SH-SY5Y (cell line): ENCODE results near the gene NDUFB5.

Experiments used
- GATA2 ChIP-seq: IDR thresholded peaks from 2 replicates; pipeline ENCODE4 v1.6.1; 2011; ENCODE audit warnings: mild to moderate bottlenecking, low read depth, low read length
- GATA3 ChIP-seq: IDR thresholded peaks from 2 replicates; pipeline ENCODE4 v1.6.1; 2011; ENCODE audit warnings: low read depth, mild to moderate bottlenecking, low read length, moderate library complexity

NDUFB5 gene

DNA sequence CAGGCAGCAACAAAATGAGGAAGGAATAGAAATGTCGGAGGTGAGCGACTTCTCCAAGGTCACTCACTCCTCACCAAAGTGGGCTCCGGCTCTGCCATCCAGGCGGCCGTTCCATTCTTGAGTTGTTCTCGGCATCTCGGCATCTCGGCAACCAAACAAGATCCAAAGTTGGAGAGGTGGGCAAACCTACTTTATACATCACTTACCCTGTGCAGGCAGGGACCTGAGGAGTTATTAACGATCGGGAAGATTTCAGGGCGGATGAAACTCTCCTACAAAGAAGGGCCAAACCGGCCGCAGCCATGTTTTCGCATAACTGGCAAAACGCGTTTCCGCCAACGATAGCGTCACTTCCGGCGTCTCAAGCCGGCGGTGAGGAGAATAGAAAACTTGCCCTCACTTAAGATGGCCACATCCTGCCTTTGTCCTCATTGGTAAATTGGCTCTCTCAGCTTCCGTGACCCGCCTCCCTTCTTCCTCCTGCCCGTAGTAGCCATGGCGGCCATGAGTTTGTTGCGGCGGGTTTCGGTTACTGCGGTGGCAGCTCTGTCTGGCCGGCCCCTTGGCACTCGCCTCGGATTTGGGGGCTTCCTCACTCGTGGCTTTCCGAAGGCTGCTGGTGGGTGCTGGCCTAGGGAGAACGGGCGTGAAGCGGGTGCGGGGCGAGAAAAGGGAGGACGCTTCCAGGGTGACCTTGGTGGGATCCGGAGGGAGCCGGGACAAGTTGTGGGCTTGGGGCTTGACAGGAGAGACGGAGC is at the start of gene NDUFB5, which contains the start of gene MRPL47:
Gene NDUFB5 (plus strand): TSS at position 474 of the 758 bp plus-strand sequence. CDS start 22 bp downstream, at position 496.
Gene MRPL47 (minus strand): TSS at position 318 of the 758 bp plus-strand sequence. CDS start 14 bp downstream, at position 304.
- TF ChIP-seq GATA3 (no peak), GATA2 (no peak)

DNA sequence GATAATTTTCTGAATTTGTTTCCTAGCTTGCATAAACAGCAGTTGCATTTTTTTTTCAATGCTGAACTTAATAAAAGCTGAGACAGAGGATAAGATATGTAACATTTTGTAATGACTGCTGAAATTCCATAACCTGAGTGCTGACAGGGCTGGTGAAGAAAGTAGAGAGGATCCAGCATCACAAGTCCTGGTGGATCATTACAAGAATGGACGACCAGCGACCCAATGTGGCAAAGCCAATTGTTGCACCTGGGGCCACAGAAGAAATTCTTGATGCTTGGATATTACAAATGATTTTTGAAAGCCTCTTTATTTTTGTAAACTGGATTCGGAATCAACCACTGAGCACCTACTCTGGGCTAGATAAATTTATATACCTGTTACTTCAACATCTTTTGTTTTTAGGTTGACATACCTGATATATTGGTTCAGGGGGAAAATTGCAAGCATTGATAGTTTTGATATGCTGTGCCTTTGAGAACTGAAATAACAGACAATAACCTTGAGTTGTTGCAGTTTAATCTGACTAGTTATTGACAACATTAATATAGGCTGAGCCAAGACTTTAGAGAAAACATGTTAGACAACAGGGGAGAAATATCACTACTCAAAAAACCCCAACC is 45.7 kb upstream of the NDUFB5 start:
- no peak for TF ChIP-seq GATA2
- no peak for TF ChIP-seq GATA3

GRCh38 chr3:179560791-179561190 is 43.8 kb upstream of the NDUFB5 start:
- TF ChIP-seq GATA2, result no peak

GRCh38 chr3:179562591-179563270 is 41.9 kb upstream of the NDUFB5 start, which contains the start of gene ACTL6A:
Gene ACTL6A, plus strand, starts transcription at chr3:179562926. Its CDS starts 167 bp downstream, at chr3:179563093.
- no peak for TF ChIP-seq GATA2
- no peak for TF ChIP-seq GATA3

DNA sequence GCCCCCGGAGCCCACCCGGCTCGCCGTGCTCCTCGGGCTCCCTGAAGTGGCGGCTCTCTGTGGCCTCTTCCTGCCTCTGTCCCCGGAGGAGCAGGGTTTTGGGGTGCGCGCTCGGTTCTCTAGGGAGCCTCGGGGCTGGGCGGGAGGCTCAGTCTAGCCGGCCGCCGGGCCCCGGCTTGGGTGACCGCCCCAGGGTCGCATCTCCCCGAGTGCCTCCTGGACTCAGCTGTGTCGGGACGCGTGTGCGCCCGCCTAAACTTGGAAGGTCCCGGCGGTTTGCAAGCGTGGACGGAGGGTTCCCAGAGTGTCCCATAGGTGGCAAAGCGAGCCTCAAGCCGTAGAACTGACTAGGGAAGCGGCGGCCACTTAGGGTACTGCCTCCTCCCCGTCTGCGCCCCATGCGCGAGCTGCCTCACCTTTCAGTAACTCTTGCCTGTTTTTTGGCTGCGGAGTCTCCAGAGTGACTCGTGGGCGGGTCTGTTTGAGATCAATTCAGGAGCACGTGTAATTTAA is 41.3 kb upstream of the NDUFB5 start:
- no peak for TF ChIP-seq GATA3
- TF ChIP-seq GATA2, result no peak

GRCh38 chr3:179565496-179565895 is 39.1 kb upstream of the NDUFB5 start:
- TF ChIP-seq GATA2, result no peak
- no peak for TF ChIP-seq GATA3

GRCh38 chr3:179580992-179581391 is 23.6 kb upstream of the NDUFB5 start:
- TF ChIP-seq GATA3 (no peak), GATA2 (no peak)

DNA sequence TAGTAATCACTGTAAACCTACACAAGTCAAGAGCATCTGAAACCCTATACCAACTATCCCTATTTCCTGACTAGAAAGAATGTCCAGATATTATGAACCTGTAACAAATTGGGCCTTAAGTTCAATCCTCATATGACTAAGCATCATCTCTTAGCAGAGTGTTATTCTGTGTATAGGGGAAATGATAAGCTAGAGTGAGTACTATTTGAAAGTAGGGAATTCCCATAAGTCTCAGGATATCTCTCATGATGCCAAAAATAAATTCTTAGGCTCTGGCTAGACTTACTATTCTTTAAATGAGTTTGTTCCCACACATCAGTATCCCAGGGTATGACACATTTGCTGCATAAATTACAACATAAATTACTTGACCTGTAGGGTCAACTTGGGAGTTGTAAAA is 15.5 kb upstream of the NDUFB5 start:
- TF ChIP-seq GATA3 (no peak), GATA2 (no peak)

GRCh38 chr3:179590669-179591068 is 13.9 kb upstream of the NDUFB5 start:
- TF ChIP-seq GATA3 (no peak), GATA2 (no peak)

DNA sequence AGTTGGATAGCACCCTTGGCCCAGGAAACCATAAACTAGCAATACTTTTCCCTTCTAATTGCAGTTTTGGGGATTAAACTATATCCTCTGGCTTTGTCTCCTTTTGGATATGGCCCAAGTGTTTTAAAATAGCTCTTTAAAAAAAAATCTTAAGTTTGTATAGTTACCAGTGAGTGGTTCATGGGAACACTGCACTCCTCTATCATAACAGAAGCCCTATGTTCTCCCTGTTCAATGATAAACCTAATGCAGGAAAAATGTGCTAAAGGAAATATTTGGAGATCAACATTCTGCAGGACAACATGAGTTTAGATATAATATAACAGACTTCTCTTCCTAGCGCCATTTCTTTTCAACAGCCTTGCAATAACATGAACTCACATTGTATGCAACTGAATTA is 13.3 kb upstream of the NDUFB5 start:
- TF ChIP-seq GATA2 (no peak), GATA3 (no peak)

GRCh38 chr3:179599531-179599930 is 5.1 kb upstream of the NDUFB5 start:
- TF ChIP-seq GATA3 (no peak), GATA2 (no peak)

DNA sequence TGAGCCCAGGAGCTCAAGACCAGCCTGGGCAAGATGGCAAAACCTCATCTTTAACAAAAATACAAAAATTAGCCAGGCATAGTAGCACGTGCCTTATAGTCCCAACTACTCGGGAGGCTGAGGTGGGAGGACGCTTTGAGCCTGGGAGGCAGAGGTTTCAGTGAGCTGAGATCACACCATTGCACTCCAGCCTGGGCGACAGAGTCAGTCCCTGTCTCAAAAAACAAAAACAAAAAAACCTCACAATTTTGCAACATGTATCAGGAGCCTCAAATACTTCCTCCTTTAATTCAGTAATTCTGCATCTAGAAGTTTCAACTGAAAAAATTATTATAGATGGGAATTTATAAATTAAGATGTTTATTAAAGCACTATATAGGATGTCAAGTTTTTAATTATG is 1.3 kb upstream of the NDUFB5 start:
- no peak for TF ChIP-seq GATA2
- TF ChIP-seq GATA3, result no peak

DNA sequence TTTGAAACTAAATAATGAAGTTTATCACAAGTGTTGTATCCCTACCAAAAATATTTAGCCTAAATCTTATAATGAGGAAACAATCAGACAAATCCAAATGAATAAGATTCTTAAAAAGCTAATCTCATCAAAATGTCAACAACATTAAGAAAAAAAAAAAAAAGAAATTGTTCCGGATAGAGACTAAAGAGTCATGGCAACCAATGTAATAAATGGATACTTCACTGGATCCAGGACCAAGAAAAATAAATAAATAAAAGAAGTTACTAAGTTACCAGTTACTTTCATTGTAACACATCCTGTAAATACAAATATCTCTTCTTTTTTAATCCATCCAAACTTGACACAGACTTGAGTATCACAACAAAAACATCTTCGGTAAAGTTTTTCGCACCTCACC is 763 bp upstream of the NDUFB5 start:
- no peak for TF ChIP-seq GATA2
- TF ChIP-seq GATA3, result no peak

- TF ChIP-seq GATA3 (no peak), GATA2 (no peak)
Measured at GRCh38 chr3:179606534-179607085, 2.0 kb downstream of the NDUFB5 start.
